Thyroid gland (tissue), 4 donors: ENCODE measurements around the gene OTOF.

Source experiments
- POLR2A ChIP-seq, 2 donors: fragments of 450-650 bp; IDR thresholded peaks; one replicate each; pipeline ENCODE4 v1.6.1; 2017; ENCODE audit warnings: antibody characterized with exemption in 2 of 2, mild to moderate bottlenecking in 2 of 2, moderate library complexity in 1 of 2
- TF ChIP-seq, protein P1 (sequence below), 6 experiments: fragments of 200-600 bp in 3 of 6; fragments of 450-650 bp in 3 of 6; sonication (generic) in 3 of 6; IDR thresholded peaks; one replicate each; pipeline ENCODE4 v1.5.1; 2016 to 2019; ENCODE audit warnings: antibody characterized with exemption in 6 of 6, mild to moderate bottlenecking in 2 of 6, inconsistent platforms in 1 of 6, moderate library complexity in 1 of 6

DNA sequence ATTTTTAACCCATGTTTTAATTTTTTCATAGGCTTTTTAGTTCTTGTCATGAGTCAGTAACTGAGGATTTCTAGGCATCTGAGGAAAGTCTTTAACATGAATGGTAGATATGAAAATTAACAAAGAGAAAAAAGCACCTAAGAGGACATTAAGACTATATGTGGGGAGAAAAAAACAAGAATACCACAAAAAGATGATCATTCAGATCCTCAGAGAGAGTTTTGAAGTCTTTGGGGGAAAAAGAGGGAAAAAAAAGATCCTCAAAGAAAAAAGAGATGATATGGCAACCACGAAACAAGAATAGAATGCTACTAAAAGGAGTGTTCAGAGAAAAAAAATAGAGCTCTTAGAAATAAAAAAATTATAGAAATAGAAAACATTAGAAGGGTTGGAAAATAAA is 68.1 kb downstream of the OTOF start:
- TF ChIP-seq, protein P1, sequence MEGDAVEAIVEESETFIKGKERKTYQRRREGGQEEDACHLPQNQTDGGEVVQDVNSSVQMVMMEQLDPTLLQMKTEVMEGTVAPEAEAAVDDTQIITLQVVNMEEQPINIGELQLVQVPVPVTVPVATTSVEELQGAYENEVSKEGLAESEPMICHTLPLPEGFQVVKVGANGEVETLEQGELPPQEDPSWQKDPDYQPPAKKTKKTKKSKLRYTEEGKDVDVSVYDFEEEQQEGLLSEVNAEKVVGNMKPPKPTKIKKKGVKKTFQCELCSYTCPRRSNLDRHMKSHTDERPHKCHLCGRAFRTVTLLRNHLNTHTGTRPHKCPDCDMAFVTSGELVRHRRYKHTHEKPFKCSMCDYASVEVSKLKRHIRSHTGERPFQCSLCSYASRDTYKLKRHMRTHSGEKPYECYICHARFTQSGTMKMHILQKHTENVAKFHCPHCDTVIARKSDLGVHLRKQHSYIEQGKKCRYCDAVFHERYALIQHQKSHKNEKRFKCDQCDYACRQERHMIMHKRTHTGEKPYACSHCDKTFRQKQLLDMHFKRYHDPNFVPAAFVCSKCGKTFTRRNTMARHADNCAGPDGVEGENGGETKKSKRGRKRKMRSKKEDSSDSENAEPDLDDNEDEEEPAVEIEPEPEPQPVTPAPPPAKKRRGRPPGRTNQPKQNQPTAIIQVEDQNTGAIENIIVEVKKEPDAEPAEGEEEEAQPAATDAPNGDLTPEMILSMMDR (IDR thresholded peaks at IDR 0.05), result no peak
- no peak for TF ChIP-seq POLR2A (IDR thresholded peaks at IDR 0.05)
